ENCODE results near the gene TAX1BP3.

TAX1BP3 gene

DNA sequence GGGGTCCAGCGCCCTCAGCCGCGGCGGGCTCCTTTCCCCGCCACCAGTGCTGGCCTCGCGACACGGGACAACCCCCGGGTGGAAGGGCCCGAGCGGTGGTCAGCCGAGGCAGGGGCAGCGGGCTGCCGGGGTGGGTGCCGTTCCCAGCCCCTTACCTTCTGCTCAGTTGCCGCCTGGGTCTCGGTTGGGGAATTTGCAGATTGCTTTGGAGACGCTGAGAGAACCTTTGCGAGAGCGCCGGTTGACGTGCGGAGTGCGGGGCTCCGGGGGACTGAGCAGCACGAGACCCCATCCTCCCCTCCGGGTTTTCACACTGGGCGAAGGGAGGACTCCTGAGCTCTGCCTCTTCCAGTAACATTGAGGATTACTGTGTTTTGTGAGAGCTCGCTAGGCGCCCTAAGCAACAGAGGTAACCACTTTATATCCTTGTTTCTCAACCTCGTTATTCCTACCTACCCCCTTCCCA lies 31.4 kb downstream of the TAX1BP3 start:
- H3K4me2 ChIP-seq: peak overlapping the region; percentile 78 to 98 (median 89)
- peaks cover 0 to 32% (median 17%) of the 10 kb centered on the region in 11 experiments; a peak in 17 of 22 replicates for H3K36me3 ChIP-seq
- no peak for TF ChIP-seq Cebpa-rat (IDR thresholded peaks at IDR 0.05)
- peak overlapping the region; percentile 77 to 99 (median 94) for H3K4me3 ChIP-seq
- H3K27ac ChIP-seq: peak overlapping the region; percentile 94 to 100 (median 97)
- peaks cover 67 to 83% (median 77%) of the 10 kb centered on the region in 10 experiments for H3K4me1 ChIP-seq
- peaks cover 0 to 20% (median 0%) of the 10 kb centered on the region in 11 experiments; a peak in 7 of 22 replicates for H4K20me1 ChIP-seq
- H3K9me3 ChIP-seq (replicated peaks in 1 of 11): no peaks in the 10 kb centered on the region; a peak in 3 of 22 replicates
- H3K9ac ChIP-seq: peak overlapping the region; percentile 90 to 100 (median 94)
- no peaks in the 10 kb centered on the region for H3K27me3 ChIP-seq

DNA sequence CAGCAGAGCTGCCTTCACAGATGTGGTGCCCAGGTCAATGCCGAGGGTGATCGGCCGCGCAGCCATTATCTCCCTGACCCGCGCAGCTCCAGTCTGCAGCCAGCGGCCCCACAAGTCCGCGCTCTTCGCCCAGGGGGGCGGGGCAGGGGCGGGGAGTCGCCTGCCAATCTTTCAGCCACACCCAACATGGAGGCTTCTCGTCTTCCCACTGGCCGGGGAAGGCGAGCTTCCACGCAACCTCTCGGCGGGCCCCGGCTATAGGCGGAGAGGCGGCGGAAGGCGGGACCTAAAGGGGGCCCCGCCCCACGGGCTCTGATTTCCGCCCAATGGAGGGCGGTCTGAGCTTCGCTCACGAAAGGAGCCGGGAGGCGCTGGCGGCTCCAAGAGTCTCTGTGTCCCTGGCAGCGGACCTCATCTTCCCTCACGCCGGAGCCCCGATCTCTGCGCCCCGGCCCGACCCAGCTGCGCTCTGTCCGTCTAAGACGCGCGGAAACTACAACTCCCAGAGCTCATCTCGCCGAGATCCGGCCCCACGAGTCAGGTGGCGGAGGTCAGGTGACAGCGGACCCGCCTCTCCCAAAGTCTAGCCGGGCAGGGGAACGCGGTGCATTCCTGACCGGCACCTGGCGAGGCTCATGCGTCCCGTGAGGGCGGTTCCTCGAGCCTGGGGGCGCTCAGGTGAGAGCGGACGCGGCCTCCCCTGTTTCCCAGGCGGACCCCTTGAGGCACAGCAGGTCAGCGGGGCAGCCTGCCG lies 32.0 kb downstream of the TAX1BP3 start, which contains the start of the genes CTNS and SHPK:
Gene CTNS, plus strand, starts transcription at position 607 of the 754 bp plus-strand sequence. CDS start 3,447 bp downstream, outside the sequence.
Gene SHPK, minus strand, starts transcription at position 97 of the 754 bp plus-strand sequence. Its CDS starts 31 bp downstream, at position 66.
- no peak for TF ChIP-seq Cebpa-rat (IDR thresholded peaks at IDR 0.05)
- Histone ChIP-seq H3K4me3 (peak within 1 kb of the TSS; percentile 77 to 99 (median 94)), H3K9me3 (replicated peaks in 1 of 11) (no peaks in the 10 kb centered on the region; a peak in 3 of 22 replicates), H3K4me1 (peaks cover 61 to 83% (median 77%) of the 10 kb centered on the region in 10 experiments), H3K9ac (peak within 1 kb of the TSS; percentile 90 to 100 (median 94)), H3K4me2 (peak within 1 kb of the TSS; percentile 78 to 98 (median 94)), H3K27me3 (no peaks in the 10 kb centered on the region), H3K36me3 (peaks cover 0 to 36% (median 22%) of the 10 kb centered on the region in 11 experiments; a peak in 15 of 22 replicates), H3K27ac (peak within 1 kb of the TSS; percentile 94 to 100 (median 97)), H4K20me1 (peaks cover 0 to 20% (median 0%) of the 10 kb centered on the region in 11 experiments; a peak in 7 of 22 replicates)

DNA sequence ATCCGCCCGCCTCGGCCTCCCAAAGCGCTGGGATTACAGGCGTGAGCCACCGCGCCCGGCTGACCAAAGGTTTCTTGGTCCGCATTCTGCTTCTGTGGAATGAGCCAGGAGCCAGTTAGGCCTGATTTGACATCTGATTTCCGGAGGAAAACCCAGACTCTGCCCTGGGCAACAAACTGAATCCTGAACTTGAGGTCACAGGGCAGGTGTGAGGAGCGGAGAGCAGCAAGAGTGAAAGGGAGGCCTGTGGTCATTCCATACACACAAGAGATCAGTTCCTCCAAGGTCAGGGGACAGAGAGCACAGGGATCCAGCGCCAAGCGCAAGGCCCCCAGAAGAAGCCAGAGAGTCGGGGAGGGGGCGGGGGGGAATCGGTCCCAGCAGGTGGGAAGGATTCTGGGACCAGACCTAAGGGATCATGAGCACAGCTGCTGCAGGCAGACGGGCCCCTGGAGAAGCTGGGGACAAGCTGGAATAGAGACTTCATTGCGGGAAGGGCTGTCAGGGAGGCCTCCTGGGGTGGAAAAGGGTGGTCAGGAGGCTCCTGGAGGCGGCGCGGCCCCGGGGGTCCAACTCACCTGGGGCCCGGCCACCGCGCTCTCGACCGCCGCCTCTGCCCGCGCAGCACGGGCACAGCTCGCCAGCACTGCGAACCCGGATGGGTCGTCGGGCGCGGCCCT lies 32.8 kb downstream of the TAX1BP3 start:
- peak overlapping the region; percentile 77 to 95 (median 92) for H3K4me2 ChIP-seq
- H3K9ac ChIP-seq: peak overlapping the region; percentile 90 to 100 (median 94)
- H3K27ac ChIP-seq: peak overlapping the region; percentile 54 to 98 (median 96); a peak in 21 of 22 replicates
- H4K20me1 ChIP-seq: peaks cover under 1 to 25% (median 5%) of the 10 kb centered on the region in 11 experiments; a peak in 13 of 22 replicates
- no peak for TF ChIP-seq Cebpa-rat (IDR thresholded peaks at IDR 0.05)
- no peaks in the 10 kb centered on the region for H3K27me3 ChIP-seq
- H3K4me3 ChIP-seq: peak overlapping the region; percentile 77 to 99 (median 94)
- peaks cover 0 to 38% (median 25%) of the 10 kb centered on the region in 11 experiments; a peak in 15 of 22 replicates for H3K36me3 ChIP-seq
- peaks cover 54 to 80% (median 77%) of the 10 kb centered on the region in 10 experiments for H3K4me1 ChIP-seq
- H3K9me3 ChIP-seq (replicated peaks in 1 of 11): no peaks in the 10 kb centered on the region; a peak in 3 of 22 replicates

DNA sequence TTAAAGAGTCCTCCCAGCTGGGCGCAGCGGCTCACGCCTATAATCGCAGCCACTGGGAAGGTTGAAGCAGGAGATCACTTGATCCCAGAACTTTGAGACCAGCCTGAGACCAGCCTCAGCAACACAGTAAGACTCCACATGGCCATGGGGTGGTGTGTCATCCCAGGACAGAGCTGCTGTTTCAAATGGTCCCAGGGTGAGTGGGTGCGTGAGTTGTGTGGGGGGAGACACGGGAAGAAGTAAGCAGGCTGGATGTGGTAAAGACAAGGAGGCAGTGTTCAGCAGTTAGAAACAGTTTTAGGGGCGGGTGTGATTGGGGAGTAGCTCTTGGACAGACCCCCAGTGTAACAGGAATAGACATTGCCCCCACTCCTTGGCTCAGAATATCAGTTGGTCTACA lies 36.1 kb downstream of the TAX1BP3 start:
- H4K20me1 ChIP-seq: peaks cover 7 to 53% (median 15%) of the 10 kb centered on the region in 11 experiments; a peak in 13 of 22 replicates
- no peak overlapping the region for H3K4me3 ChIP-seq
- no peak for TF ChIP-seq Cebpa-rat (IDR thresholded peaks at IDR 0.05)
- peaks cover 25 to 59% (median 53%) of the 10 kb centered on the region in 11 experiments for H3K36me3 ChIP-seq
- 0 out of 22 replicates have a peak overlapping the region, but pooled peaks of 2 of the 11 experiments have one; percentile 11 to 20 for H3K27ac ChIP-seq
- peak overlapping the region in 6 of 11 experiments; percentile 21 to 81 (median 52); a peak in 9 of 22 replicates for H3K4me2 ChIP-seq
- no peaks in the 10 kb centered on the region; a peak in 3 of 22 replicates for H3K9me3 ChIP-seq (replicated peaks in 1 of 11)
- peak overlapping the region in 1 of 11 experiments; percentile 24; a peak in 3 of 22 replicates for H3K9ac ChIP-seq
- peaks cover 21 to 54% (median 48%) of the 10 kb centered on the region in 10 experiments for H3K4me1 ChIP-seq
- H3K27me3 ChIP-seq: no peaks in the 10 kb centered on the region

DNA sequence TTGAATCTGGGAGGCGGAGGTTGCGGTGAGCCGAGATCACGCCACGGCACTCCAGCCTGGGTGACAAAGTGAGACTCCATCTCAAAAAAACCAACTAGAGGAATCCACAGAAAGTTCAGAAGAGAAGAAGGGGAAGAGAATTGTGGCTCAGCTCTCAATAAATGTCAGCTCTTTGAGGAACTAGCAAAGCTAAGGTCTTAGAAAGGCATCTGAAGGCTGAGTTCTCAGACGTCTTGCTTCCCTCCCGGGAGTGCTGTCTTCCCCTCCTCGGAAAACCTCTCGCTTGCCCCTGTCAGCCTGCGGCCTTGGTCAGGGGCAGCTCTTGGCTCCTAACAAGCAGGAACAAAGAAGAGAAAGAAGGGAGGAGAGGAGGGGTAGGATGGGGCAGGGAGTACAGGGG lies 37.6 kb downstream of the TAX1BP3 start:
- no peak overlapping the region for H3K4me3 ChIP-seq
- no peak for TF ChIP-seq Cebpa-rat (IDR thresholded peaks at IDR 0.05)
- H3K36me3 ChIP-seq: peaks cover 40 to 74% (median 68%) of the 10 kb centered on the region in 11 experiments
- no peaks in the 10 kb centered on the region; a peak in 3 of 22 replicates for H3K9me3 ChIP-seq (replicated peaks in 1 of 11)
- H3K4me2 ChIP-seq: peak overlapping the region in 6 of 11 experiments; percentile 19 to 81 (median 44); a peak in 11 of 22 replicates
- H3K9ac ChIP-seq: peak overlapping the region in 9 of 11 experiments; percentile 29 to 62 (median 50); a peak in 11 of 22 replicates
- H3K27me3 ChIP-seq: no peaks in the 10 kb centered on the region
- H3K4me1 ChIP-seq: peaks cover 17 to 53% (median 44%) of the 10 kb centered on the region in 10 experiments
- H4K20me1 ChIP-seq: peaks cover 7 to 52% (median 15%) of the 10 kb centered on the region in 11 experiments; a peak in 13 of 22 replicates
- H3K27ac ChIP-seq: peak overlapping the region in 10 of 11 experiments; percentile 42 to 71 (median 53); a peak in 16 of 22 replicates

DNA sequence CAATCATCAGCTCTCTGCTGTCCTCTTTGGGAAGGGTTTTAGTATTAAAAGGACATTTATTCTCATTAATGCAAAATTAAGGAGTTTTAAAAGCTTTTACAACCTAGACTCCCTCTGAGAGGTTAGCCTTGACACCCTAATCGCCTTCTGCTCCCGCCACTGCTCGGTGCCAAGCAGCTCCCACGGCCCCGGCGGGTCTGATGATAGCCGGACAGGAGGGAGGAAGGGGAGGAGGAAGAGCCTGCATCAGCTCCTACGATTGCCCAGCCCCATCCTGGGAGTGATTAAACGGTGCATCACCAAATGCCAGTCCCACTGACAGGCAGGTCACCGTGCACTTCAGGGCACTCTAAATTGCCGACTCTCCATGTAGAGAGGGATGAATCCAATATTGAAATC lies 40.6 kb downstream of the TAX1BP3 start:
- H3K36me3 ChIP-seq: peaks cover 70 to 96% (median 90%) of the 10 kb centered on the region in 11 experiments
- no peaks in the 10 kb centered on the region for H3K9me3 ChIP-seq (replicated peaks in 1 of 11)
- H3K27me3 ChIP-seq: no peaks in the 10 kb centered on the region

DNA sequence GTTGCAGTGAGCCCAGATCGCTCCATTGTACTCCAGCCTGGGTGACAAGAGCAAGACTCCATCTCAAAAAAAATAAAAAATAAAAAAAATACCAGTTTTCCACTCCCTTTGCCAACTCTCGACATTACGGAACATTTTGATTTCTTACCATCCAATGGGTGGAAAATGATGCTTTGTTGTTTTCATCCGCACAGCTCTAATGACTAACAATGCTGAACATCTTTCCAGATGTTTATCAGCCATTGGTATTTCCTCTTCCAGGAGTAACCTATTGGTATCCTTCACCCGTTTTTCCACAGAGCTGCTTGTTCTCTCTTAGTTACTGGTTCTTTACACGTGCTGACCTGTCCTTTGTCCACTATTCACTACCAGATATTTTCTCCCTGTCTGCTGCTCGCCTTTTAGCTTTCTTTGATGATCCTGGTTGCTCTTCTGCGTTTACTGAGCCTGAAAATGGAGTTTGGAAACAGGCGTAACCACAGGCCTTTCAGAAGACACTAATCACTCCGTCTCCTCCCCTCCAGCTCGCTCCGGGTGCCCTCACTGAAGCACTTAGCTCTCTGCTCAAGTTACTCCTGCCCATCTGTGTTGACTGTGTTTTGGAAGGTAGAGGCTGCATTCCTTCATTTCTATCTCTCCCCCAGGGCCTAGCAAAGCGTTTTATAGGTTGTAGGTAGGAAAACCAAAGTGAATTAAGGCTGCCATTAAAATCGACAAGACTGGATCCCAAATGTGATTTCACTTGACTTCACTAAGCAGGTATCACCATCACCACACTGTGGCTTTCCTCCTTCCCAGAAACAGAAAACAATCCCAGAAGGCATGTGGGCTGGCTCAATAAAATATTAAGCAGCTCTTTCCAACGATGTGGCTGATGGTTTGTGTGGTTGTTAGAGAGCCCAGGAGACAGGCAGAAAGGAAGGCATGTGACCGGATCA lies 41.3 kb downstream of the TAX1BP3 start:
- H3K36me3 ChIP-seq: peaks cover 77 to 96% (median 93%) of the 10 kb centered on the region in 11 experiments
- peaks cover under 1 to 25% (median 18%) of the 10 kb centered on the region in 10 experiments for H3K4me1 ChIP-seq
- TF ChIP-seq Cebpa-rat (IDR thresholded peaks at IDR 0.05): no peak
- no peak overlapping the region for H3K4me2 ChIP-seq
- H3K27me3 ChIP-seq: no peaks in the 10 kb centered on the region
- H3K9ac ChIP-seq: no peak overlapping the region
- no peaks in the 10 kb centered on the region for H3K9me3 ChIP-seq (replicated peaks in 1 of 11)
- no peak overlapping the region for H3K27ac ChIP-seq
- H3K4me3 ChIP-seq: no peak overlapping the region
- peaks cover 7 to 45% (median 15%) of the 10 kb centered on the region in 11 experiments; a peak in 13 of 22 replicates for H4K20me1 ChIP-seq

More for the DNA sequence above, 40.6 kb downstream of the TAX1BP3 start:
- peaks cover 0 to 31% (median 21%) of the 10 kb centered on the region in 10 experiments; a peak in 18 of 20 replicates for H3K4me1 ChIP-seq
- H3K4me3 ChIP-seq: no peak overlapping the region
- TF ChIP-seq Cebpa-rat (IDR thresholded peaks at IDR 0.05): no peak
- no peak overlapping the region for H3K27ac ChIP-seq
- H3K9ac ChIP-seq: no peak overlapping the region
- no peak overlapping the region for H3K4me2 ChIP-seq
- peaks cover 7 to 51% (median 15%) of the 10 kb centered on the region in 11 experiments; a peak in 13 of 22 replicates for H4K20me1 ChIP-seq

Data from BLaER1 treated with 17β-estradiol and CSF1 and Interleukin-3, amounts not matched to agents 10 nM and 100 nM (cell line).